GM19328 (cell line): ENCODE results near the gene SZT2.

Experiments used
- ATAC-seq: cut with Tn5 transposase; IDR thresholded peaks from one replicate; pipeline ENCODE4 v1.9.1; 2021; ENCODE audit warnings: mild to moderate bottlenecking, moderate library complexity; ENCODE audit not compliant: unreplicated experiment

SZT2 gene

GRCh38 chr1:43421976-43422750 lies 32.5 kb downstream of the SZT2 start:
- no peak for ATAC-seq

GRCh38 chr1:43422995-43423671 lies 33.4 kb downstream of the SZT2 start:
- no peak for ATAC-seq

GRCh38 chr1:43423672-43424550 lies 34.2 kb downstream of the SZT2 start:
- ATAC-seq, result no peak

- no peak for ATAC-seq
These were observed 35.3 kb downstream of the SZT2 start for GRCh38 chr1:43425045-43425444.

- ATAC-seq, result no peak
These were observed 36.5 kb downstream of the SZT2 start for GRCh38 chr1:43426221-43426620.

GRCh38 chr1:43427524-43427923 lies 37.8 kb downstream of the SZT2 start:
- no peak for ATAC-seq

- ATAC-seq, result no peak
These were observed 38.2 kb downstream of the SZT2 start for GRCh38 chr1:43427941-43428340.

GRCh38 chr1:43430831-43431230 lies 41.1 kb downstream of the SZT2 start:
- ATAC-seq, result no peak

GRCh38 chr1:43431676-43432075 lies 42.0 kb downstream of the SZT2 start:
- no peak for ATAC-seq

GRCh38 chr1:43432171-43432860 lies 42.6 kb downstream of the SZT2 start:
- no peak for ATAC-seq

GRCh38 chr1:43432907-43433306 lies 43.2 kb downstream of the SZT2 start:
- ATAC-seq, result no peak

- ATAC-seq, result no peak
These were observed 44.6 kb downstream of the SZT2 start for GRCh38 chr1:43434256-43434655.

GRCh38 chr1:43435146-43436145 lies 45.7 kb downstream of the SZT2 start:
- no peak for ATAC-seq

- no peak for ATAC-seq
These were observed 46.7 kb downstream of the SZT2 start for GRCh38 chr1:43436371-43436770.

- no peak for ATAC-seq
These were observed 47.6 kb downstream of the SZT2 start for GRCh38 chr1:43437031-43437973.

GRCh38 chr1:43438006-43438405 lies 48.3 kb downstream of the SZT2 start:
- no peak for ATAC-seq

- ATAC-seq, result no peak
These were observed 48.9 kb downstream of the SZT2 start for GRCh38 chr1:43438576-43438952.

GRCh38 chr1:43438953-43439581 lies 49.4 kb downstream of the SZT2 start:
- ATAC-seq, result no peak
